ENCODE results near the gene HCFC1R1. TPM values are rescaled to one million over a fixed set of nuclear protein-coding genes. Genes with fewer than 3 reads are reported as not detected.

Gene HCFC1R1
- total RNA-seq, 1 experiment from 2014 or later: 60.0 TPM

DNA sequence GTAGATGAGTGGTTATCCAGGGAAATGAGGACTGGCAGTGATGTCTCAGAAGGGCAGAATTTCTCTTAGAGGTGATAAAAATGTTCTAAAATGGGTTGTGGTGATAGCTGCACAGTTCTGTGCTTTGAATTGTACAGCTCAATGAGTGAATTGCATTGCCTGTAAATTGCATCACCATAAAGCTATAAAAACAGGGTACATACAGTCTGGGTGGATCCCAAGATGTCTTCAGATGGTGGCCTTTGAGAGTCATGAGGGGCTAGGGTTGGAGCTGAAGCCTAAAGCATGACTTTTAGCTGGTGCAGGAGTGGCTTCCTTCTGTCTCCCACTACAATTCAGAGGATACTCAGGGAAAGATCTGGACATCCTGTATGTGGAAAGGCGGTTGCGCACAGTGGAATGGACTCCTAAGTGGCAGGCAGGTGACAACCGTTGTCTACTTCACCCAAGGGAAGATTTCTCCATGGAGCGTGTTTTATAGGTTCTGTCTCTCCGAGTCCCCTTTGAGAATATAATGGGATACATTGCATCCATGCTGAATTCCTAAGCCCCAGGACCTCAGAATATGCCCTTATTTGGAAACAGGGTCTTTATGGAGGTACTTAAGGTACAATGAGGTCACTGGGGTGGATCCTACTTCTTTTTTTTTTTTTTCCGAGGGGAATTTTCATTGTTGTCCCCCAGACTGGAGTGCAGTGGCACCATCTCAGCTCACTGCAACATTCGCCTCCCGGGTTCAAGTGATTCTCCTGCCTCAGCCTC lies 40.1 kb upstream of the HCFC1R1 start:
- Histone ChIP-seq H3K4me3 (replicated peaks in 1 of 2; ENCODE audit: low read depth in 1 of 2, low read length in 2 of 2) (no peak overlapping the region), H3K27ac (ENCODE audit: low read depth, low read length) (no peak overlapping the region), H3K4me1 (ENCODE audit: control insufficient read depth in 1 of 2, insufficient read depth in 2 of 2, low read length in 2 of 2) (peaks cover 0 to 26% of the 10 kb centered on the region in 2 experiments; a peak in 2 of 4 replicates), H2AFZ (ENCODE audit: low read depth, low read length, poor library complexity, severe bottlenecking) (no peak overlapping the region), H4K20me1 (ENCODE audit: insufficient read depth) (no peaks in the 10 kb centered on the region), H3K36me3 (ENCODE audit: control insufficient read depth in 1 of 2, insufficient read depth in 2 of 2, low read length in 2 of 2) (no peaks in the 10 kb centered on the region), H3K27me3 (ENCODE audit: insufficient read depth, low read length) (no peaks in the 10 kb centered on the region), H3K4me2 (ENCODE audit: low read length) (no peak overlapping the region), H3K79me2 (ENCODE audit: insufficient read depth, low read length) (no peaks in the 10 kb centered on the region), H3K9me2 (ENCODE audit: insufficient read depth) (no peaks in the 10 kb centered on the region), H3K9me3 (ENCODE audit: control insufficient read depth in 1 of 2, insufficient read depth in 1 of 2, low read depth in 1 of 2, low read length in 2 of 2) (no peaks in the 10 kb centered on the region), H3K9ac (ENCODE audit: low read length) (no peak overlapping the region)
- ChIA-PET CTCF (interaction anchor here (0.9 kb wide), 1 partner anchor 66 kb away, joined by 3 read pairs; no protein-coding TSS in a partner anchor), RAD21 (ENCODE audit: low non-redundant PET in 1 of 2, low total read pairs in 2 of 2, uncharacterized antibody in 2 of 2, unreplicated experiment in 2 of 2) (no interaction called here), POLR2A (no interaction called here)
- intact Hi-C loops (cut with micrococcal nuclease): no loop called here
- no peak for DNase-seq (ENCODE audit: low read depth, low spot score)
- no TSS peak for BruUV-seq (replicated peaks)
- TF ChIP-seq CBX3 (IDR thresholded peaks at IDR 0.05; ENCODE audit: low read depth) (no peak), JUND (IDR thresholded peaks at IDR 0.05) (no peak), REST (IDR thresholded peaks at IDR 0.05; ENCODE audit: low read depth) (no peak), EGR1 (IDR thresholded peaks at IDR 0.05; ENCODE audit: low read depth) (no peak), YY1 (IDR thresholded peaks at IDR 0.05; ENCODE audit: extremely low read depth, insufficient replicate concordance, low read depth, low read length) (no peak), ELF1 (IDR thresholded peaks at IDR 0.05; ENCODE audit: borderline replicate concordance, low read depth) (no peak), SIN3A (IDR thresholded peaks at IDR 0.05; ENCODE audit: low read depth) (no peak), ZNF274 (IDR thresholded peaks at IDR 0.05; ENCODE audit: low read depth, low read length) (no peak)
- no peak for ATAC-seq

All from HCT116 (cell line).